HG02840 (cell line): ENCODE measurements around the gene CD207.
"Not testable (repeated sequence)": the region's sequence is repeated elsewhere in the genome, so short reads cannot be mapped to it uniquely, and the experiment has no call there.

Source experiments
- ATAC-seq: cut with Tn5 transposase; IDR thresholded peaks from one replicate; pipeline ENCODE4 v1.9.1; 2021; ENCODE audit warnings: mild to moderate bottlenecking, moderate library complexity, moderate number of reproducible peaks; ENCODE audit not compliant: unreplicated experiment, low FRiP score

The CD207 gene

GRCh38 chr2:70830366-70830765 is 5.2 kb downstream of the CD207 start:
- ATAC-seq = no peak

GRCh38 chr2:70829916-70830315 is 5.7 kb downstream of the CD207 start:
- ATAC-seq = no peak

GRCh38 chr2:70828914-70829824 is 6.4 kb downstream of the CD207 start:
- ATAC-seq = no peak

GRCh38 chr2:70828115-70828514 is 7.5 kb downstream of the CD207 start:
- ATAC-seq = no peak

GRCh38 chr2:70827388-70827787 is 8.2 kb downstream of the CD207 start:
- ATAC-seq = no peak

GRCh38 chr2:70826696-70827350 is 8.8 kb downstream of the CD207 start:
- ATAC-seq = no peak

GRCh38 chr2:70823249-70823648 is 12.4 kb downstream of the CD207 start:
- no peak for ATAC-seq

- no peak for ATAC-seq
Measured at GRCh38 chr2:70822843-70823242, 12.8 kb downstream of the CD207 start.

- ATAC-seq = no peak
Measured at GRCh38 chr2:70820499-70820898, 15.1 kb downstream of the CD207 start, which contains the start of gene CLEC4F. TSS of gene CLEC4F (minus strand) at chr2:70820599. CDS start at chr2:70820523, 76 bp downstream.

GRCh38 chr2:70817284-70817954 is 18.2 kb downstream of the CD207 start:
- no peak for ATAC-seq

- no peak for ATAC-seq
Measured at GRCh38 chr2:70816726-70817125, 18.9 kb downstream of the CD207 start.

GRCh38 chr2:70808983-70809958 is 26.3 kb downstream of the CD207 start:
- ATAC-seq = no peak

GRCh38 chr2:70807828-70808118 is 27.8 kb downstream of the CD207 start:
- no peak for ATAC-seq

- ATAC-seq = no peak
Measured at GRCh38 chr2:70807102-70807827, 28.4 kb downstream of the CD207 start.

GRCh38 chr2:70806620-70807019 is 29.0 kb downstream of the CD207 start:
- no peak for ATAC-seq

GRCh38 chr2:70806013-70806412 is 29.6 kb downstream of the CD207 start:
- ATAC-seq = no peak

GRCh38 chr2:70801607-70802263 is 33.9 kb downstream of the CD207 start:
- no peak for ATAC-seq

- no peak for ATAC-seq
Measured at GRCh38 chr2:70799706-70800105, 35.9 kb downstream of the CD207 start.

- ATAC-seq = not testable (repeated sequence)
Measured at GRCh38 chr2:70797996-70798395, 37.6 kb downstream of the CD207 start.
